GM12878 (cell line): ENCODE results near the gene RPL38. TPM values are rescaled to one million over a fixed set of nuclear protein-coding genes. Genes with fewer than 3 reads are reported as not detected.

Experiments
- ATAC-seq: fragments of 200-7000 bp; cut with Tn5 transposase; 3 replicates; pipeline ENCODE4 v1.9.1; 2020; ENCODE audit warnings: mild to moderate bottlenecking, moderate library complexity
- BruUV-seq: library from RNA; stranded (reverse); fragments of 400-500 nt; replicated peaks from 2 replicates; lab custom pipeline; 2021; lab: Mats Ljungman, UMichigan
- CTCF ChIA-PET: fragments of 300-600 bp; sonication (Branson Sonifier 250); formaldehyde crosslinking; extraction: SDS; loops from one replicate; lab custom pipeline; 2021; ENCODE audit warnings: inconsistent platforms; lab: Yijun Ruan, JAX
- POLR2A ChIA-PET: fragments of 350-600 bp; formaldehyde crosslinking; extraction: SDS; loops from one replicate; lab custom pipeline; 2021; ENCODE audit warnings: inconsistent platforms; lab: Charles Lee
- RAD21 ChIA-PET: fragments of 300-600 bp; sonication (Branson Sonifier 250); formaldehyde crosslinking; loops from one replicate; lab custom pipeline; 2023; ENCODE audit warnings: antibody characterized with exemption; ENCODE audit not compliant: unreplicated experiment; lab: Charles Lee
- SMC1A ChIA-PET: fragments of 300-600 bp; sonication (Branson Sonifier 250); formaldehyde crosslinking; loops from one replicate; lab custom pipeline; 2023; ENCODE audit not compliant: unreplicated experiment, uncharacterized antibody; lab: Charles Lee
- DNase-seq: peaks from one replicate; pipeline ENCODE4 v3.0.0-alpha.2; 2011; ENCODE audit warnings: low read depth, low spot score
- FAIRE-seq: peaks from 3 replicates; lab custom pipeline; 2011; peaks lifted over from hg19 to GRCh38; lab: Jason Lieb, UNC
- H2AFZ ChIP-seq: 2 replicates; pipeline ENCODE4 v1.6.0; 2011; ENCODE audit warnings: low read depth, low read length, control low read depth; ENCODE audit not compliant: control insufficient read depth
- H3K27ac ChIP-seq: 2 replicates; pipeline ENCODE4 v1.5.1; 2011; ENCODE audit warnings: control low read depth; ENCODE audit not compliant: control insufficient read depth, insufficient read depth
- H3K27me3 ChIP-seq, 2 experiments: replicated peaks in 1 of 2; 2 replicates each; pipeline versions ENCODE4 v1.6.0 to v1.6.1; 2011; ENCODE audit warnings: low read length in 1 of 2; ENCODE audit not compliant: control insufficient read depth in 2 of 2, insufficient read depth in 2 of 2
- H3K36me3 ChIP-seq, 2 experiments: 2 replicates each; pipeline ENCODE4 v1.5.1; 2011; ENCODE audit warnings: low read length in 1 of 2; ENCODE audit not compliant: control insufficient read depth in 2 of 2, insufficient read depth in 2 of 2
- H3K4me1 ChIP-seq: 2 replicates; pipeline ENCODE4 v1.6.1; 2011; ENCODE audit warnings: mild to moderate bottlenecking, low read length, moderate library complexity, mixed read lengths; ENCODE audit not compliant: control insufficient read depth, insufficient read depth
- H3K4me2 ChIP-seq: 2 replicates; pipeline ENCODE4 v1.6.0; 2011; ENCODE audit warnings: control low read depth; ENCODE audit not compliant: control insufficient read depth, insufficient read depth
- H3K4me3 ChIP-seq: fragments of 200-600 bp; sonication (generic); 2 replicates; pipeline ENCODE4 v1.5.1; 2016
- H3K79me2 ChIP-seq: 2 replicates; pipeline ENCODE4 v1.6.0; 2011; ENCODE audit warnings: low read length; ENCODE audit not compliant: control insufficient read depth, insufficient read depth
- H3K9ac ChIP-seq: 2 replicates; pipeline ENCODE4 v1.8.0; 2011; ENCODE audit warnings: low read length, control low read depth, mixed read lengths; ENCODE audit not compliant: control insufficient read depth, insufficient read depth
- H3K9me3 ChIP-seq: replicated peaks from 3 replicates; pipeline ENCODE4 v1.5.1; 2011; ENCODE audit warnings: mild to moderate bottlenecking, low read length; ENCODE audit not compliant: control insufficient read depth, insufficient read depth
- H4K20me1 ChIP-seq: 2 replicates; pipeline ENCODE4 v1.6.0; 2011; ENCODE audit not compliant: control insufficient read depth, insufficient read depth
- ASH2L ChIP-seq: fragments of 300-600, 200-600 bp; sonication (generic); IDR thresholded peaks from 2 replicates; pipeline ENCODE4 v1.6.1; 2017; ENCODE audit warnings: low read depth, mild to moderate bottlenecking, borderline replicate concordance
- IKZF1 ChIP-seq: fragments of 450-650 bp; conservative IDR thresholded peaks from 2 replicates; pipeline ENCODE4 v1.6.1; 2017; ENCODE audit warnings: antibody characterized with exemption, mild to moderate bottlenecking
- MAX ChIP-seq: IDR thresholded peaks from 2 replicates; pipeline ENCODE4 v1.6.1; 2012; ENCODE audit warnings: low read depth, low read length, improper control_type of control experiment
- NFIC ChIP-seq: IDR thresholded peaks from 2 replicates; pipeline ENCODE4 v1.6.1; 2012; ENCODE audit warnings: low read depth, mild to moderate bottlenecking, inconsistent platforms, low read length, moderate library complexity
- NFYA ChIP-seq: IDR thresholded peaks from 2 replicates; pipeline ENCODE4 v1.6.1; 2011; ENCODE audit warnings: low read depth, mild to moderate bottlenecking, low read length, improper control_type of control experiment, borderline replicate concordance
- RAD51 ChIP-seq: fragments of 450-650 bp; IDR thresholded peaks from 2 replicates; pipeline ENCODE4 v1.6.1; 2016; ENCODE audit warnings: moderate library complexity, mild to moderate bottlenecking, inconsistent platforms
- SIX5 ChIP-seq: IDR thresholded peaks from 2 replicates; pipeline ENCODE4 v1.6.1; 2011; ENCODE audit warnings: mild to moderate bottlenecking, low read depth, low read length, moderate library complexity; ENCODE audit not compliant: severe bottlenecking
- SMAD5 ChIP-seq: IDR thresholded peaks from 2 replicates; pipeline ENCODE4 v1.6.1; 2016; ENCODE audit warnings: antibody characterized with exemption, low read depth
- SMC3 ChIP-seq: IDR thresholded peaks from 2 replicates; pipeline ENCODE4 v1.6.1; 2011; ENCODE audit warnings: low read length, improper control_type of control experiment, borderline replicate concordance
- SPI1 ChIP-seq: IDR thresholded peaks from 2 replicates; pipeline ENCODE4 v1.6.1; 2011; ENCODE audit warnings: low read depth, mild to moderate bottlenecking, low read length, moderate library complexity, borderline replicate concordance; ENCODE audit not compliant: insufficient read depth
- STAT3 ChIP-seq: IDR thresholded peaks from 2 replicates; pipeline ENCODE4 v1.6.1; 2011; ENCODE audit warnings: low read depth, low read length, improper control_type of control experiment
- TBL1XR1 ChIP-seq: IDR thresholded peaks from 2 replicates; pipeline ENCODE4 v1.6.1; 2012; ENCODE audit warnings: low read depth, low read length, improper control_type of control experiment
- TCF3 ChIP-seq: IDR thresholded peaks from 2 replicates; pipeline ENCODE4 v1.6.1; 2012; ENCODE audit warnings: low read depth, mild to moderate bottlenecking, low read length, borderline replicate concordance; ENCODE audit not compliant: insufficient read depth
- ZNF217 ChIP-seq: fragments of 450-650 bp; IDR thresholded peaks from 2 replicates; pipeline ENCODE4 v1.6.1; 2017; ENCODE audit warnings: antibody characterized with exemption, mild to moderate bottlenecking
- ZNF24 ChIP-seq: fragments of 450-650 bp; IDR thresholded peaks from 2 replicates; pipeline ENCODE4 v1.6.1; 2017; ENCODE audit warnings: antibody characterized with exemption, mild to moderate bottlenecking
- WGBS: methylation state at CpG from one replicate; pipeline ENCODE4 v1.1.6; 2016; ENCODE audit warnings: low lambda C conversion rate; ENCODE audit not compliant: insufficient replicate concordance, insufficient coverage; ENCODE audit errors: missing lambda C conversion rate; 5-methylcytosine and 5-hydroxymethylcytosine counted together
- in situ Hi-C: fragments of 300-500 bp; cut with MboI; formaldehyde crosslinking; loops from 9 replicates; pipeline ENCODE4 v1.14.3; 2018; ENCODE audit warnings: mixed read lengths
- intact Hi-C: fragments of 100-400 bp; cut with micrococcal nuclease; formaldehyde crosslinking; loops from one replicate; pipeline ENCODE4 v1.14.2; 2022; ENCODE audit not compliant: unreplicated experiment
- polyA plus RNA-seq, 11 experiments: library from polyadenylated mRNA; depleted of rRNA in 4 of 11; unstranded in 6 of 11; stranded (reverse) in 5 of 11; fragments of >200 nt; fragmentation: Nextera tagmentation in 4 of 11; fragmentation: Illumina TruSeq in 1 of 11; extraction: Ambion mirVana in 4 of 11; extraction: Trizol in 1 of 11; gene quantifications; 1 replicate in 1 of 11; 2 replicates in 10 of 11; pipeline versions ENCODE4 v1.2.1 to v1.2.3, GENCODE V29; 2011 to 2016; ENCODE audit warnings: inconsistent platforms in 2 of 11, missing spikeins in 2 of 11, low read depth in 1 of 11
- total RNA-seq, 4 experiments: library from RNA; depleted of rRNA in 3 of 4; stranded (reverse); fragments of >200 nt in 3 of 4; fragmentation: Illumina TruSeq in 1 of 4; extraction: Trizol in 1 of 4; gene quantifications; 2 replicates each; pipeline versions ENCODE4 v1.2.1 to v1.2.3, GENCODE V29; 2013 to 2021
- TF ChIP-seq, protein P1 (sequence below): fragments of 150-350 bp; IDR thresholded peaks from 2 replicates; pipeline ENCODE4 v1.6.1; 2016; ENCODE audit warnings: low read depth, low read length

RPL38 gene
- total and polyA plus RNA-seq, 10 of the 15 experiments (the other 5 are each of a cell fraction or from before 2014, with no cell fraction given): 1,318 to 4,938 (median 2,673) TPM

GRCh38 chr17:74212913-74213791 lies 9.7 kb downstream of the RPL38 start, which contains the start of gene TTYH2 (continued):
- TF ChIP-seq SIX5 (no peak), STAT3 (no peak), ZNF24 (no peak), RAD51 (no peak), TCF3 (no peak), SPI1 (peak; percentile 69; the same call in 1 of the 2 replicates), NFYA (no peak), ZNF217 (no peak)

DNA sequence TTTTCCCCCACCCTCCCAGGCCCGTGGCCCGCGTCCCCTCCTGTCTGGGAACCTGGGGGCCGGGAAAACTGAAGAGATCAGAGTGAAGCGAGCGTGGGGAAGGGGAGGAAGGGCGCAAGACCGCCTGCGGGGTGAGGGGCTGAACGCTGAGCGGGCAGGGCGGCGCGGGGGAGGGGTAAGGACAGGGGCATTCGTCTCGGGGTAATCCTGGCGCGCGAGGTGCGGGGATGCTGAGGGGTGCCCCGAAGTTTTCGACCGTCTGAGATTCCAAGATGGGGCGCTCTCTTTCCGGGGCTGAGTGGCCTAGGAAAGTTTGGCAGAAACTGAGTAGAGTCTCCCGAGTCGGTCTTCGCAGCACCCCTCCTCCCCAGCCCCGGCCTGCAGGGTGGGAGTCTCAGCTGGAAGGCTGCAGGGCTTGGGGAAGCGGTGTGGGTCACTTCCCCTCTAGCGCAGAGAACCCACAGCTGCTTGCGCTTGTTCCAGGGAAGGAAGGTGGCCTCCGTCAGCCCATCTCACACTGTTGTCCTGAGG lies 10.4 kb downstream of the RPL38 start:
- Histone ChIP-seq H3K79me2 (peaks cover 15% of the 10 kb centered on the region), H3K4me2 (peak overlapping the region; percentile 75), H3K4me1 (peaks cover 28% of the 10 kb centered on the region), H3K9ac (peak overlapping the region; percentile 53), H3K27me3 (no peaks in the 10 kb centered on the region), H3K4me3 (peak overlapping the region; percentile 77), H3K36me3 (peaks cover 7 to 12% of the 10 kb centered on the region in 2 experiments), H2AFZ (no peak overlapping the region; the same call in 1 of the 2 replicates), H4K20me1 (peaks cover 3% of the 10 kb centered on the region; the same call in 1 of the 2 replicates), H3K27ac (no peak overlapping the region; the same call in 1 of the 2 replicates), H3K9me3 (no peaks in the 10 kb centered on the region)
- ATAC-seq: peak; percentile 12
- CTCF ChIA-PET: interaction anchor here (0.6 to 3.4 kb wide), 5 partner anchors 10 to 87 kb away, joined by 3 to 25 read pairs (median 5); partner anchors contain the start of gene RPL38
- POLR2A ChIA-PET: interaction anchor here (0.8 to 2.1 kb wide), 2 partner anchors 65 to 82 kb away, joined by 3 to 7 read pairs; no protein-coding TSS in a partner anchor
- intact Hi-C loops: loop anchor here (5.0 kb wide), 1 partner anchor 68 kb away; no protein-coding TSS in a partner anchor
- WGBS: 7% methylated on average over 14 of the region's 33 CpGs
- DNase-seq: no peak
- SMC1A ChIA-PET: interaction anchor here (3.3 kb wide), 1 partner anchor 85 kb away, joined by 9 read pairs; no protein-coding TSS in a partner anchor
- in situ Hi-C loops: loop anchor here (10.0 kb wide), 1 partner anchor 61 kb away; the partner anchor contains the start of gene DNAI2
- RAD21 ChIA-PET: interaction anchor here (0.5 to 1.9 kb wide), 9 partner anchors 11 to 154 kb away, joined by 3 to 10 read pairs (median 4); partner anchors contain the start of genes BTBD17 and RPL38
- no TSS peak for BruUV-seq
- TF ChIP-seq SMC3 (no peak), SMAD5 (no peak), IKZF1 (0 out of 2 replicates have a peak, but pooled peaks have one; percentile 25), NFIC (no peak), MAX (no peak), SPI1 (peak; percentile 77), ASH2L (no peak), TBL1XR1 (no peak)
- TF ChIP-seq, protein P1, sequence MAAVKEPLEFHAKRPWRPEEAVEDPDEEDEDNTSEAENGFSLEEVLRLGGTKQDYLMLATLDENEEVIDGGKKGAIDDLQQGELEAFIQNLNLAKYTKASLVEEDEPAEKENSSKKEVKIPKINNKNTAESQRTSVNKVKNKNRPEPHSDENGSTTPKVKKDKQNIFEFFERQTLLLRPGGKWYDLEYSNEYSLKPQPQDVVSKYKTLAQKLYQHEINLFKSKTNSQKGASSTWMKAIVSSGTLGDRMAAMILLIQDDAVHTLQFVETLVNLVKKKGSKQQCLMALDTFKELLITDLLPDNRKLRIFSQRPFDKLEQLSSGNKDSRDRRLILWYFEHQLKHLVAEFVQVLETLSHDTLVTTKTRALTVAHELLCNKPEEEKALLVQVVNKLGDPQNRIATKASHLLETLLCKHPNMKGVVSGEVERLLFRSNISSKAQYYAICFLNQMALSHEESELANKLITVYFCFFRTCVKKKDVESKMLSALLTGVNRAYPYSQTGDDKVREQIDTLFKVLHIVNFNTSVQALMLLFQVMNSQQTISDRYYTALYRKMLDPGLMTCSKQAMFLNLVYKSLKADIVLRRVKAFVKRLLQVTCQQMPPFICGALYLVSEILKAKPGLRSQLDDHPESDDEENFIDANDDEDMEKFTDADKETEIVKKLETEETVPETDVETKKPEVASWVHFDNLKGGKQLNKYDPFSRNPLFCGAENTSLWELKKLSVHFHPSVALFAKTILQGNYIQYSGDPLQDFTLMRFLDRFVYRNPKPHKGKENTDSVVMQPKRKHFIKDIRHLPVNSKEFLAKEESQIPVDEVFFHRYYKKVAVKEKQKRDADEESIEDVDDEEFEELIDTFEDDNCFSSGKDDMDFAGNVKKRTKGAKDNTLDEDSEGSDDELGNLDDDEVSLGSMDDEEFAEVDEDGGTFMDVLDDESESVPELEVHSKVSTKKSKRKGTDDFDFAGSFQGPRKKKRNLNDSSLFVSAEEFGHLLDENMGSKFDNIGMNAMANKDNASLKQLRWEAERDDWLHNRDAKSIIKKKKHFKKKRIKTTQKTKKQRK: no peak
- no peak for FAIRE-seq
